SKM-1 (cell line): ENCODE results near the gene CCT4.
"Not testable (repeated sequence)": the region's sequence is repeated elsewhere in the genome, so short reads cannot be mapped to it uniquely, and the experiment has no call there.

Source experiments
- DNase-seq: peaks from one replicate; lab custom pipeline; 2025; ENCODE audit not compliant: unreplicated experiment; lab: John Stamatoyannopoulos, UW

CCT4 gene

DNA sequence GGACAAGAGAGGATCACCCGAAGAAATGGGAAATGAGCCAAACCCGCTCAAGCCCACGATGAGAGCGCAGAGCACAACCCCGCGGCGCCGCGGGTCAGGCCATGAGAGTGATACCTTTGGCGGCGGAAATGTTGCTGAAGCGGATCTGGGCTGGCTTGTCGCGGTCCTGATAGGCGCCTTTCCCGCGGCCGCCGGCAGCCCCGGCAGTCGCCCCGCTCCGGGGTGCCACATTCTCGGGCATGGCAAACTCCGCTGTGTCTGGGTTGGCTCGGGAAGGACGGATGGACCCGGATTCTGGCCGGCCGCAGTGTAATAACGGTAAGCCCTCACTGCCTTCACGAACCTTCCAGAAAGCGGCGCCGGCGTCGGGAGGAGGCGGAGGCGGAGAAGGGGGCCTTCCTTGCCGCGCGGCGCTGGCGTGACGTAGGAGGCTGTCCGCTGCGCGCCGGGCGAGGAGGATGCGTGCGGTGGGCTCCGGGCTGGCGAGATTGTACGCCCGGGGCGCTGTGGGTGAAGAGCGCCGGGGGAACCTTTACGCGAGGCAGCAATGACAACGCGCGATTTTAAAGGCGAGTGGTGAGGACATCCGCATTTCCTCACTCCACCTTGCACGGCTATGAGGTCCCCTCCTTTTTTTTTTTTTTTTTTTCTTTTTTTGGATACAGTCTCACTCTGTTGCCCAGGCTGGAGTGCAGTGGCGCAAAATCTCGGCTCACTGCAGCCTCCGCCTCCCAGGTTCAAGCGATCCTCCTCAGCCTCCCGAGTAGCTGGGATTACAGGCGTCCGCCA, at the start of gene CCT4:
TSS of gene CCT4 (minus strand) at position 390 of the 789 bp plus-strand sequence. CDS start at position 241, 149 bp downstream.
- DNase-seq = peak; percentile 61

DNA sequence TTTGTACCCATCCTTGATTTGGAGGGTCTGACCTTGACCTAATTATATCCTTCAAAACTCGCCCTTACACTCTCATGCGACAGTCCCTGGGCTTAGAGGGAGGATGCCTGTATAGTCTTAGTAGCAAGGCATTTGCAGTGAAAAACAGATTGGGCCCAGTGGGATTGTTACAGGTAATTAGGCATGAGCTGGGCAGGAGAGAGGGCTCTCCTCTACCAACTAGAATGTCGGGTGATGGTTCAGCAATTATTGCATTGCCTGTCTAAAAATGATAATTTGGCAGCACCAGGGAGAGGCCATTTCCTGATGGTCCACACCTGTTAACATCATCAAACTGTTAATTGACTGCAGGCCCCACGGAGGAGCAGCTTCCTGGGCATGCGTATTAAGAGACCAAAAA, 49.4 kb upstream of the CCT4 start:
- DNase-seq = no peak

DNA sequence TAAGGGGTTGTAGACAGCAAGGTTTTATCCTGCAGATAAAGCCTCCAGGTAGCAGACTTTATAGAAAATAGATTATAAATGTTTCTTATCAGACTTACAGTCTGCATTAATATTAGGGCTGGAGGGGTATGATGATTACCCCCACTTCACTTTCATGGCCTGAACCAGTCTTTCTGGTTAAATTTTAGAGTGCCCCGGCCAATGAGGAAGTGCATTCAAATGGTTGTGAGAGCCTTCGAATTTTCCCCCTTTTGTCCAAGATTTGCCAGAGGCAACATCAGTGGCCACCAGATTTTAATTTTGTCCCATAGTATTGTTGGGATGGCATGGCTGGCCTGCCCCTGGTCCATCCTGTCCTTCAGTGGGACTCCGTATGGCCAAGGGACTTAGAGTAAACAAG, 48.6 kb upstream of the CCT4 start:
- no peak for DNase-seq

GRCh38 chr2:61928826-61929461, 40.5 kb upstream of the CCT4 start:
- DNase-seq = no peak

GRCh38 chr2:61926531-61927477, 38.3 kb upstream of the CCT4 start:
- DNase-seq = peak; percentile 31

DNA sequence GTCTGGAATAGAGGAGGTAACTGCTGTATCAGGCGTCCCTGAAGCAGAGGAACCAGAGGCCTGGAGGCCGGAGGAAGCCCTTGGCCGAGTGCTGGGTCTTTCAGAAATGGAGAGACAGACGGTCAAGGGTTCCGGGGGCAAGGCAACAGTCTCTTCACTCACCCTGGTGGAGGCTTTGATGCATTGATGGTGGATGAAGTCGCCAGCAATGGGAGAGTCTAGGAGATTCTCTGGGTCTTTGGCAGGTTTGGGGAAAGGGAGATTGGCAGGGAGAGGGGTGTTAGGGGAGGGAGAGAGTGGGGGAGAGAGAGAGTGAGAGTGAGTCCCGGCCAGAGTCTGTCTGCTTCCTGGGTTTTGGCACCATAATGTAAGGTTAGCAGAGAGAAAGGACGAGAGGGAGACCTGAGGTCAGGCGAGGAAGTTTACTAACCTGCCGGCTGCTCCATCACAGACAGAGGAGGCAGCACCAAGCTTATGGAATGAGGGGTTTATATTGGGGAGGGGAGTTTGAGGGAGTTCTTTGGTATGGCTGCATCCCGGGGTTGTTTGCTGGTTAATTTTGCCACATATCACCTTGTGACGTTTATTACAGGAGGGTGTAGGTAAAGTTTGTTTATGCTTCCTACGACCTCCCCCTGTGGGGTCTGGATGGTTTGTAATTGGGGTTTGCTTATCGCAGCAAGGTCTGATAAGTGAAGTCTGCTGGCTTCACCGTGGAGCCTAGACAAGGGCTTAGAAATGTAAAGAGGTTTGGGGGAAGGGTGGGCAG, 36.6 kb upstream of the CCT4 start:
- DNase-seq = no peak

- DNase-seq = no peak
Observed at GRCh38 chr2:61922714-61923113, 34.3 kb upstream of the CCT4 start.

GRCh38 chr2:61920548-61920947, 32.1 kb upstream of the CCT4 start:
- no peak for DNase-seq

DNA sequence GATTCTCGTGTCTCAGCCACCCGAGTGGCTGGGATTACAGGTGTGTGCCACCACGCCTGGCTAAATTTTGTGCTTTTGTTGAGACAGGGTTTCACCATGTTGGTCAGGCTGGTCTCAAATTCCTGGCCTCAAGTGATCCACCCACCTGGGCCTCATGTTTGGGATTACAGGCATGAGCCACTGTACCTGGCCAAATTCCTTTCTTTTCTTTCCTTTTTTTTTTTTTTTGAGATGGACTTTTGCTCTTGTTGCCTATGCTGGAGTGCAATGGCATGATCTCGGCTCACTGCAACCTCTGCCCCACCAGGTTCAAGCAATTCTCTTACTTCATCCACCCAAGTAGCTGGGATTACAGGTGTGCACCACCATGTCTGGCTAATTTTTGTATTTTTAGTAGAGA, 26.3 kb upstream of the CCT4 start:
- DNase-seq = not testable (repeated sequence)

GRCh38 chr2:61911510-61911909, 23.1 kb upstream of the CCT4 start:
- peak; percentile 38 for DNase-seq

GRCh38 chr2:61910603-61911002, 22.1 kb upstream of the CCT4 start:
- DNase-seq = no peak

- no peak for DNase-seq
Observed at GRCh38 chr2:61909116-61909515, 20.7 kb upstream of the CCT4 start.

- no peak for DNase-seq
Observed at GRCh38 chr2:61906186-61906470, 17.7 kb upstream of the CCT4 start.

DNA sequence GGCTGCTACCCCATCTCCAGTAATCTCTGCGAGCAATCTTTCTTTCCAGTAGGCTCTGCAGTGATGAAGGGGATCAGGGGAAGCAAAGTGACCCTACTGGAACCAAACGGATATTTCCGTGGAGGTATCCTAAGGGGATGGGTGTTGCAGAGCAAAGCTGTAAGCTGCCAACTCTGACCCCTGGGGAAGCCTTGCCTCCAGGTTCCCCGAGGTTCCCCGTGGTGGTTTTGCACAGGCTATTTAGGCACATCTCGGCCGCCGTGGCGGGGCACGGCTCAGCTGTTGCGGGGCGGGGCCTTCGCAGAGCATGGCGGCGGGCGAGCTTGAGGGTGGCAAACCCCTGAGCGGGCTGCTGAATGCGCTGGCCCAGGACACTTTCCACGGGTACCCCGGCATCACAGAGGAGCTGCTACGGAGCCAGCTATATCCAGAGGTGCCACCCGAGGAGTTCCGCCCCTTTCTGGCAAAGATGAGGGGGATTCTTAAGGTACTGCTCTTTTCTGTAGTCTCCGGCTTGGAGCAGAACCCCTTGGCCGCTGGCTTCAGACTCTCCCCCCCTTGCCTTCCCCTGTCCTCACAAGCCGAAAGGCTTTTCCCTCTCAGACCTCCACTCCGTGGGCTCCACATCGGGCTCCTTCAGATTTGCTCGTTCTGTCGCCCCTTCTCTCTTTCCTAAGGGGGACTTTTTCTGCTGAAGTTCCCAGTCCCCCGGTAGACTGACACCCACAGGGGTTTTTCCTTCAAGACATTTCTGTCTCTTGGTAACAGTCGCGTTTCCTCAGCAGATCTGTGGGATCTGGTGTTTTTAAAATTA, 17.1 kb upstream of the CCT4 start, which contains the start of gene COMMD1:
TSS of gene COMMD1 (plus strand) at position 303 of the 814 bp plus-strand sequence. CDS start at position 308, 5 bp downstream.
- DNase-seq = peak; percentile 25

DNA sequence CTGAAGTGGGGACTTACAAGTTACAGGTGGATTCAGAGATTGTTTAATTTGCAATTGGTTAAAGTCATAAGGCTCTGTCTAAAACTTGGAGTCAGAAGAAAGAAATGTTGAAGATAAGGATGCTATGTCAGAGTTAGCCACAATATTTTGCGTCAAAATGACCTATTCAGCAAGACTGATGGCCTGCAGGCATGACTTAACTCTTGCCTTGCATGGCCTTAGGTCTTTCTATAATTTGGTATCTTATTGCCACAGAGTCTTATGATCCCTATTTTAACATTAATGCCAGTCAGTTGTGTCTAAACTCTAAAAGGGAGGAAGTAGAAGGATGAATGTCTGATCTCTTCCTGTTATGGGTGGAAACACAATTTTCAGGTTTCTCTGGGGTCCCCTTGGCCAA, 11.8 kb upstream of the CCT4 start:
- no peak for DNase-seq

DNA sequence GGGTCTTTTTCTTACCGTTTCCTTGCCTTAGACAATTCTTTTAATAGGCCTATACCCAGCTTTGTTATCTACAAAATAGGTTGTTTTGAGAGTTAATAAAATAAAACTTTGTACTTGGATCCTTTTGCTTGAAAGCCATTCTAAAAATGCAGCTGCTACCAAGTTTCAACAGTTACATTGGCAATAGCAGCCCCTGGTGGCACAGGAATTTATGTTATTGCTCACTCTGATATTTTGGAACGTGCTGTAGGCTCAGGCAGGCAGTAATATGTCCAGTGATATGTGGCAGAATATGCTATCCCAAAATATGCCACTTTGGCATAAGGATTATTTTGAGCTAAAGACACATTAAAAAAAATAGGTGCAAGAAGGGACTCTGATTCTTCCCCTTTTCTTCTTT, 10.4 kb upstream of the CCT4 start:
- no peak for DNase-seq

GRCh38 chr2:61887717-61888266, 664 bp downstream of the CCT4 start:
- no peak for DNase-seq

- DNase-seq = no peak
Observed at GRCh38 chr2:61885896-61886603, 2.4 kb downstream of the CCT4 start.

DNA sequence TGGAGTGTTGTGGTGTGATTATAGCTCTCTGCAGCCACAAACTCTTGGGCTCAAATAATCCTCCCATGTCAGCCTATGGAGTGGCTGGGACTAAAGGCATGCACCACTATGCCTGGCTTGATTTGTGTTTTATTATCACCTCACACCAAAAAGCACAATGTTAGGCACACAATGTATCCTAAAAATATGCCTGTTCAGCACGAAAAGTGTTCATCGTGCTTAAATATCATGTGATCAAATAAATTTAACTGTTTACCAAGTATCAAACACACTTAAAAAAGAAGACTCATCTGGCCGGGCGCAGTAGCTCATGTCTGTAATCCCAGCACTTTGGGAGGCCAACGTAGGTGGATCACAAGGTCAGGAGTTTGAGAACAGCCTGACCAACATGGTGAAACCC, 5.6 kb downstream of the CCT4 start:
- DNase-seq = no peak
